Neural cell (in vitro differentiated cells): ENCODE results near the gene REC114. TPM values are rescaled to one million over a fixed set of nuclear protein-coding genes. Genes with fewer than 3 reads are reported as not detected.

ENCODE experiments used
- H2AFZ ChIP-seq: fragments of 200-600, 300-800 bp; sonication (generic), shearing (Covaris generic); 2 replicates; pipeline ENCODE4 v1.6.0; 2014; ENCODE audit warnings: low read depth, mild to moderate bottlenecking, antibody characterized with exemption, low read length, moderate library complexity
- H3F3A ChIP-seq: fragments of 200-600 bp; shearing (Covaris generic); 2 replicates; pipeline ENCODE4 v1.6.1; 2016; ENCODE audit warnings: mild to moderate bottlenecking, moderate library complexity, mixed read lengths, antibody characterized with exemption, low read length; ENCODE audit not compliant: insufficient read depth, poor library complexity, severe bottlenecking
- H3K27ac ChIP-seq: fragments of 200-600, 300-800 bp; sonication (generic), shearing (Covaris generic); 2 replicates; pipeline ENCODE4 v1.5.1; 2014; ENCODE audit warnings: mild to moderate bottlenecking, low read length, moderate library complexity
- H3K27me3 ChIP-seq: fragments of 300-800, 200-600 bp; sonication (generic), shearing (Covaris generic); 2 replicates; pipeline ENCODE4 v1.6.0; 2014; ENCODE audit warnings: mild to moderate bottlenecking, low read depth, low read length, moderate library complexity; ENCODE audit not compliant: insufficient read depth
- H3K36me3 ChIP-seq: fragments of 300-800, 200-600 bp; sonication (generic), shearing (Covaris generic); 2 replicates; pipeline ENCODE4 v1.5.1; 2014; ENCODE audit warnings: mild to moderate bottlenecking, antibody characterized with exemption, low read length, moderate library complexity; ENCODE audit not compliant: insufficient read depth
- H3K4me2 ChIP-seq: fragments of 300-800, 200-600 bp; sonication (generic), shearing (Covaris generic); 2 replicates; pipeline ENCODE4 v1.6.0; 2014; ENCODE audit warnings: mild to moderate bottlenecking, low read length
- H3K4me3 ChIP-seq: fragments of 300-800, 200-600 bp; sonication (generic), shearing (Covaris generic); 2 replicates; pipeline ENCODE4 v1.5.1; 2014; ENCODE audit warnings: mild to moderate bottlenecking, low read length, moderate library complexity
- H3K79me2 ChIP-seq: fragments of 200-600 bp; shearing (Covaris generic); replicated peaks from 2 replicates; pipeline ENCODE4 v1.6.0; 2014; ENCODE audit warnings: mild to moderate bottlenecking, low read length, moderate library complexity; ENCODE audit not compliant: insufficient read depth
- H3K9ac ChIP-seq: fragments of 300-800, 200-600 bp; sonication (generic), shearing (Covaris generic); 2 replicates; pipeline ENCODE4 v1.6.1; 2016; ENCODE audit warnings: mild to moderate bottlenecking, low read length, mixed read lengths
- H3K9me2 ChIP-seq: fragments of 200-600 bp; shearing (Covaris generic); 2 replicates; pipeline ENCODE4 v1.6.1; 2016; ENCODE audit warnings: mild to moderate bottlenecking, low read length, mixed read lengths; ENCODE audit not compliant: insufficient read depth
- H3K9me3 ChIP-seq: fragments of 200-600, 300-800 bp; sonication (generic), shearing (Covaris generic); 2 replicates; pipeline ENCODE4 v1.6.1; 2016; ENCODE audit warnings: mild to moderate bottlenecking, mixed run types, low read length, moderate library complexity, mixed read lengths
- H4K20me1 ChIP-seq: fragments of 200-600 bp; shearing (Covaris generic); 2 replicates; pipeline ENCODE4 v1.6.1; 2016; ENCODE audit warnings: mild to moderate bottlenecking, mixed run types; ENCODE audit not compliant: insufficient read depth
- CTCF ChIP-seq: fragments of 450-650 bp; IDR thresholded peaks from 2 replicates; pipeline ENCODE4 v1.5.1; 2014; ENCODE audit warnings: antibody characterized with exemption, mild to moderate bottlenecking, moderate library complexity; ENCODE audit not compliant: poor library complexity, severe bottlenecking
- EP300 ChIP-seq: fragments of 450-650 bp; conservative IDR thresholded peaks from 2 replicates; pipeline ENCODE4 v1.6.1; 2014; ENCODE audit warnings: antibody characterized with exemption, mild to moderate bottlenecking, moderate library complexity; ENCODE audit not compliant: poor library complexity, severe bottlenecking
- EZH2 ChIP-seq: fragments of 200-600, 300-800 bp; shearing (Covaris generic), sonication (generic); IDR thresholded peaks from 2 replicates; pipeline ENCODE4 v1.6.1; 2014; ENCODE audit warnings: antibody characterized with exemption, low read length, borderline replicate concordance, mild to moderate bottlenecking; ENCODE audit not compliant: insufficient read depth, poor library complexity, severe bottlenecking
- MXI1 ChIP-seq: fragments of 450-650 bp; conservative IDR thresholded peaks from 2 replicates; pipeline ENCODE4 v1.6.1; 2014; ENCODE audit warnings: antibody characterized with exemption, mild to moderate bottlenecking; ENCODE audit not compliant: poor library complexity, severe bottlenecking
- POLR2AphosphoS5 ChIP-seq: IDR thresholded peaks from 2 replicates; pipeline ENCODE4 v1.6.1; 2012
- RAD21 ChIP-seq: fragments of 450-650 bp; conservative IDR thresholded peaks from 2 replicates; pipeline ENCODE4 v1.6.1; 2014; ENCODE audit warnings: antibody characterized with exemption, mild to moderate bottlenecking, moderate library complexity
- REST ChIP-seq: IDR thresholded peaks from 2 replicates; pipeline ENCODE4 v1.6.1; 2012; ENCODE audit warnings: borderline replicate concordance
- SMC3 ChIP-seq: fragments of 450-650 bp; conservative IDR thresholded peaks from 2 replicates; pipeline ENCODE4 v1.6.1; 2014; ENCODE audit warnings: antibody characterized with exemption, mild to moderate bottlenecking, moderate library complexity; ENCODE audit not compliant: poor library complexity
- TAF1 ChIP-seq: IDR thresholded peaks from 2 replicates; pipeline ENCODE4 v1.6.1; 2012; ENCODE audit warnings: low read depth
- polyA plus RNA-seq: library from polyadenylated mRNA; depleted of rRNA; stranded (reverse); fragments of >200 nt; gene quantifications from 2 replicates; pipeline ENCODE4 v1.2.3, GENCODE V29; 2014

The REC114 gene
- polyA plus RNA-seq, 1 donor from 2014 or later: not detected

GRCh38 chr15:73605759-73606436, 162.9 kb downstream of the REC114 start:
- Histone ChIP-seq H3K36me3 (no peaks in the 10 kb centered on the region), H4K20me1 (no peaks in the 10 kb centered on the region), H3K27ac (no peak overlapping the region), H3K79me2 (peaks cover 45% of the 10 kb centered on the region), H3K9ac (no peak overlapping the region), H3K4me2 (no peak overlapping the region), H3K9me2 (no peaks in the 10 kb centered on the region), H3K27me3 (no peaks in the 10 kb centered on the region), H3F3A (no peaks in the 10 kb centered on the region), H2AFZ (no peak overlapping the region), H3K9me3 (no peaks in the 10 kb centered on the region), H3K4me3 (no peak overlapping the region)
- no peak for TF ChIP-seq REST
- TF ChIP-seq EZH2: no peak
- TF ChIP-seq RAD21: no peak
- TF ChIP-seq POLR2AphosphoS5: no peak
- no peak for TF ChIP-seq MXI1
- no peak for TF ChIP-seq TAF1
- TF ChIP-seq EP300: no peak
- TF ChIP-seq SMC3: no peak
- TF ChIP-seq CTCF: no peak

GRCh38 chr15:73607405-73607804, 164.4 kb downstream of the REC114 start:
- peaks cover 56% of the 10 kb centered on the region for H3K79me2 ChIP-seq
- no peaks in the 10 kb centered on the region for H4K20me1 ChIP-seq
- H3K4me3 ChIP-seq: no peak overlapping the region

More at GRCh38 chr15:73607405-73607804, 164.4 kb downstream of the REC114 start:
- Histone ChIP-seq H3K27me3 (no peaks in the 10 kb centered on the region), H3K9me2 (no peaks in the 10 kb centered on the region), H2AFZ (no peak overlapping the region), H3K27ac (no peak overlapping the region), H3K9ac (no peak overlapping the region), H3K36me3 (no peaks in the 10 kb centered on the region), H3K9me3 (no peaks in the 10 kb centered on the region), H3F3A (no peaks in the 10 kb centered on the region), H3K4me2 (no peak overlapping the region)
- TF ChIP-seq POLR2AphosphoS5: no peak
- no peak for TF ChIP-seq RAD21
- TF ChIP-seq REST: no peak
- TF ChIP-seq SMC3: no peak
- no peak for TF ChIP-seq MXI1
- no peak for TF ChIP-seq TAF1
- TF ChIP-seq EP300: no peak
- no peak for TF ChIP-seq CTCF
- TF ChIP-seq EZH2: no peak
